ENCODE data around the gene PNP. TPM values are rescaled to one million over a fixed set of nuclear protein-coding genes. Genes with fewer than 3 reads are reported as not detected.

PNP gene
- total and polyA plus RNA-seq, 2 experiments from 2014 or later = 60.4 to 69.2 TPM

- Histone ChIP-seq H2AFZ (peak overlapping the region; percentile 72), H3K4me2 (peak overlapping the region; percentile 92), H3K27ac (peak overlapping the region; percentile 96), H3K9me3 (ENCODE audit: low read depth) (no peaks in the 10 kb centered on the region), H3K4me1 (ENCODE audit: insufficient read depth) (peaks cover 26% of the 10 kb centered on the region), H3K9me2 (replicated peaks; ENCODE audit: insufficient read depth) (no peaks in the 10 kb centered on the region), H3K79me2 (peaks cover 63% of the 10 kb centered on the region), H3K36me3 (replicated peaks; ENCODE audit: insufficient read depth, low read depth) (no peaks in the 10 kb centered on the region), H3K4me3 (peak overlapping the region; percentile 60), H3K27me3 (no peaks in the 10 kb centered on the region), H4K20me1 (ENCODE audit: insufficient read depth, poor library complexity, severe bottlenecking) (peaks cover 4% of the 10 kb centered on the region)
- peak; percentile 89 for DNase-seq (ENCODE audit: low spot score)
- TF ChIP-seq EZH2phosphoT487 (IDR thresholded peaks at IDR 0.05; ENCODE audit: low read depth, severe bottlenecking, unreplicated experiment) (no peak), EZH2 (IDR thresholded peaks at IDR 0.05; ENCODE audit: borderline replicate concordance) (no peak), CTCF (IDR thresholded peaks at IDR 0.05; ENCODE audit: poor library complexity) (no peak)
- 1% methylated on average over 39 of the region's 39 CpGs for WGBS (ENCODE audit: low lambda C conversion rate, missing lambda C conversion rate)
Observed at GRCh38 chr14:20455355-20456300, 13.6 kb upstream of the PNP start.

- Histone ChIP-seq H3K27ac (peak overlapping the region; percentile 96), H4K20me1 (ENCODE audit: insufficient read depth, poor library complexity, severe bottlenecking) (peaks cover 4% of the 10 kb centered on the region), H2AFZ (no peak overlapping the region), H3K4me3 (no peak overlapping the region), H3K79me2 (peaks cover 66% of the 10 kb centered on the region), H3K4me1 (ENCODE audit: insufficient read depth) (peaks cover 26% of the 10 kb centered on the region), H3K4me2 (peak overlapping the region; percentile 92), H3K9me2 (replicated peaks; ENCODE audit: insufficient read depth) (no peaks in the 10 kb centered on the region), H3K9me3 (ENCODE audit: low read depth) (no peaks in the 10 kb centered on the region), H3K27me3 (no peaks in the 10 kb centered on the region), H3K36me3 (replicated peaks; ENCODE audit: insufficient read depth, low read depth) (no peaks in the 10 kb centered on the region)
- TF ChIP-seq EZH2 (IDR thresholded peaks at IDR 0.05; ENCODE audit: borderline replicate concordance) (no peak), EZH2phosphoT487 (IDR thresholded peaks at IDR 0.05; ENCODE audit: low read depth, severe bottlenecking, unreplicated experiment) (no peak), CTCF (IDR thresholded peaks at IDR 0.05; ENCODE audit: poor library complexity) (no peak)
- no peak for DNase-seq (ENCODE audit: low spot score)
- 92% methylated on average over 13 of the region's 13 CpGs for WGBS (ENCODE audit: low lambda C conversion rate, missing lambda C conversion rate)
Observed at GRCh38 chr14:20456971-20457370, 12.2 kb upstream of the PNP start.

GRCh38 chr14:20458031-20458789, 11.0 kb upstream of the PNP start:
- no peak overlapping the region for H3K4me3 ChIP-seq
- WGBS (ENCODE audit: low lambda C conversion rate, missing lambda C conversion rate) = 88% methylated on average over 8 of the region's 8 CpGs
- no peaks in the 10 kb centered on the region for H3K9me2 ChIP-seq (replicated peaks; ENCODE audit: insufficient read depth)
- no peak overlapping the region for H3K4me2 ChIP-seq
- H3K36me3 ChIP-seq (replicated peaks; ENCODE audit: insufficient read depth, low read depth) = no peaks in the 10 kb centered on the region
- no peak overlapping the region for H2AFZ ChIP-seq
- H4K20me1 ChIP-seq (ENCODE audit: insufficient read depth, poor library complexity, severe bottlenecking) = peaks cover 4% of the 10 kb centered on the region
- no peak for DNase-seq (ENCODE audit: low spot score)
- H3K4me1 ChIP-seq (ENCODE audit: insufficient read depth) = peaks cover 31% of the 10 kb centered on the region
- H3K79me2 ChIP-seq = peaks cover 61% of the 10 kb centered on the region
- no peaks in the 10 kb centered on the region for H3K9me3 ChIP-seq (ENCODE audit: low read depth)
- H3K27ac ChIP-seq = no peak overlapping the region
- no peaks in the 10 kb centered on the region for H3K27me3 ChIP-seq
- TF ChIP-seq EZH2phosphoT487 (IDR thresholded peaks at IDR 0.05; ENCODE audit: low read depth, severe bottlenecking, unreplicated experiment) = no peak
- TF ChIP-seq CTCF (IDR thresholded peaks at IDR 0.05; ENCODE audit: poor library complexity) = no peak
- TF ChIP-seq EZH2 (IDR thresholded peaks at IDR 0.05; ENCODE audit: borderline replicate concordance) = no peak
